ENCODE data around the gene PDZK1.
A peak's percentile ranks its signal among the peaks of the same experiment; 100 is the strongest.
"Not testable (repeated sequence)": the region's sequence is repeated elsewhere in the genome, so short reads cannot be mapped to it uniquely, and the experiment has no call there.

The PDZK1 gene

DNA sequence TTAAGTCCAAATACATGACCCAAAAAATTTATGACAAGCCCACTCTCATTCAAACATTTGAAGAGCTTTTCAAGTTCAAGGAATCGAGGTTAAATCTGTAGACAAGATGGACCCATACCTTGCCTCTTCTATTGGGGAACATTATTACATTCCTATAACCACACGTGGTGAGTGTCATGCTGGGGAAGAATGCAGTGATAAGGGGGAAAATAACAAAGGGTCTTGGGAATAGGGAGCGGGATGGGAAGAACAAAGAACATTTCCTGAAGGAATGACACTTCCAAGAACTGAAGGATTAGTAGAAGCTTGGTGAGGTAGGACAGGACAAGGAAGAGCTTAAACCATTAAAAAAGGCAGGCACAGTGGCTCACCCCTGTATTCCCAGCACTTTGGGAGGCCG lies 18.8 kb downstream of the PDZK1 start:
- no peaks in the 10 kb centered on the region for H3K79me1 ChIP-seq (ENCODE audit: low read length)
- no peak overlapping the region for H2BK120ac ChIP-seq (ENCODE audit: low read depth, low read length)
- peaks cover 2% of the 10 kb centered on the region for H3K4me1 ChIP-seq (ENCODE audit: control insufficient read depth, low read depth, low read length)
- no peaks in the 10 kb centered on the region for H3K36me3 ChIP-seq (ENCODE audit: control insufficient read depth, insufficient read depth, low read length)
- no peak overlapping the region for H3K23ac ChIP-seq (ENCODE audit: low read length)
- no peak overlapping the region for H3K18ac ChIP-seq (ENCODE audit: low read length)
- no peak overlapping the region for H4K8ac ChIP-seq (ENCODE audit: low read depth, low read length)
- no peak overlapping the region for H2BK15ac ChIP-seq (replicated peaks; ENCODE audit: low read depth)
- H2BK5ac ChIP-seq (ENCODE audit: low read length), result no peak overlapping the region
- no peaks in the 10 kb centered on the region for H3K27me3 ChIP-seq (ENCODE audit: insufficient read depth, low read length, poor library complexity)
- no peak overlapping the region for H3K4ac ChIP-seq (ENCODE audit: low read depth, low read length)
- H3K4me3 ChIP-seq (ENCODE audit: low read length), result no peak overlapping the region
- no peak overlapping the region for H3K56ac ChIP-seq (ENCODE audit: low read length)
- H4K5ac ChIP-seq (ENCODE audit: low read length), result no peak overlapping the region
- H2AK5ac ChIP-seq (ENCODE audit: low read length), result no peak overlapping the region
- DNase-seq, result peak; percentile 75
- no peaks in the 10 kb centered on the region for H3K79me2 ChIP-seq (ENCODE audit: control insufficient read depth, insufficient read depth, low read length)
- no peak overlapping the region for H3K9ac ChIP-seq (ENCODE audit: low read length)
- no peak overlapping the region for H3K27ac ChIP-seq (ENCODE audit: low read depth, low read length)
- WGBS (ENCODE audit: extremely low coverage, insufficient coverage, low lambda C conversion rate), result no CpG with 5 or more reads among the region's 4 CpGs
- no peak overlapping the region for H3K4me2 ChIP-seq (ENCODE audit: low read length)

DNA sequence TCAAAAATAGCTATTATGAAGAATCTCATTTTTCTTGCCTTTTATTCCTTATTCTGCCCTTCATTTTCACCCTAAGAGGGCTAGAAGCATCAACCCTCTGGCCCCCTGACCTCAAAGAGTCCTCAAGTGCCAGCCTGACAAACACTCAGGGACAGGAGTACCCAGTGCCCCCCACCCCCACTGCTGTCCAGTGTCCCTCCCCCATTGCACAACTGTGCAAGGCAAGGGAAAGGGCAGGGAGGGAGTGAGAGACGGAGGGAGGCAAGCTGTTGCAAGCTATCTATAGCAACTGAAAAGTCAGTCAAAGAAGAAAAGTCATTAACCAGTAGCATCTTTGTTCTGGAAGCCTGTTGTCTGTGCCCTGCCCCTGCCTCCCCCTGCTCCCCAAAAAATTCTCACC lies 21.1 kb downstream of the PDZK1 start:
- not testable (repeated sequence) for H3K56ac ChIP-seq (ENCODE audit: low read length); H3K4me1 ChIP-seq (ENCODE audit: control insufficient read depth, low read depth, low read length); H2BK120ac ChIP-seq (ENCODE audit: low read depth, low read length); H3K4ac ChIP-seq (ENCODE audit: low read depth, low read length); H3K27me3 ChIP-seq (ENCODE audit: insufficient read depth, low read length, poor library complexity); H3K9ac ChIP-seq (ENCODE audit: low read length); H3K27ac ChIP-seq (ENCODE audit: low read depth, low read length); H3K23ac ChIP-seq (ENCODE audit: low read length); H3K79me2 ChIP-seq (ENCODE audit: control insufficient read depth, insufficient read depth, low read length); H4K8ac ChIP-seq (ENCODE audit: low read depth, low read length); DNase-seq; H2BK15ac ChIP-seq (replicated peaks; ENCODE audit: low read depth); H3K36me3 ChIP-seq (ENCODE audit: control insufficient read depth, insufficient read depth, low read length); H2AK5ac ChIP-seq (ENCODE audit: low read length); H3K4me3 ChIP-seq (ENCODE audit: low read length); H3K4me2 ChIP-seq (ENCODE audit: low read length); H3K79me1 ChIP-seq (ENCODE audit: low read length); H4K5ac ChIP-seq (ENCODE audit: low read length); H2BK5ac ChIP-seq (ENCODE audit: low read length); H3K18ac ChIP-seq (ENCODE audit: low read length)
- no CpG with 5 or more reads among the region's 1 CpG for WGBS (ENCODE audit: extremely low coverage, insufficient coverage, low lambda C conversion rate)

DNA sequence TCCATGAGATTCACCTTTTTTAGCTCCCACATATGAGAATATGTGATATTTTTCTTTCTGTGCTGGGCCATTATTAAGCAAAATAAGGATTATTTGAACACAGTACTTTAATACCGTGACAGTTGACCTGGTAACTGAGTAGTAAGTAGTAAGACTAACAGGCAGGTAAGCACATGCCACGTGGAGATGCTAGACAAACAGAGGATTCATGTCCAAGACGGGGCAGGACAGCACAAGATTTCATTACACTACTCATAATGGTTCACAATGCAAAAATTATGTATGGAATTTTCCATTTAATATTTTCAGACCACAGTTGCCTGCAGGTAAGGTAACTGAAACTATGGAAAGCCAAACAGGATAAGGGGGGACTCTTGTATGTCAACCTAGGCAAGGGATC lies 22.3 kb downstream of the PDZK1 start:
- H3K18ac ChIP-seq (ENCODE audit: low read length); H2AK5ac ChIP-seq (ENCODE audit: low read length); H3K79me2 ChIP-seq (ENCODE audit: control insufficient read depth, insufficient read depth, low read length); H2BK5ac ChIP-seq (ENCODE audit: low read length); H4K8ac ChIP-seq (ENCODE audit: low read depth, low read length); H3K9ac ChIP-seq (ENCODE audit: low read length); H3K4me2 ChIP-seq (ENCODE audit: low read length); H3K4me3 ChIP-seq (ENCODE audit: low read length); H3K23ac ChIP-seq (ENCODE audit: low read length); H3K4ac ChIP-seq (ENCODE audit: low read depth, low read length); H2BK15ac ChIP-seq (replicated peaks; ENCODE audit: low read depth); H3K27me3 ChIP-seq (ENCODE audit: insufficient read depth, low read length, poor library complexity); DNase-seq; H3K4me1 ChIP-seq (ENCODE audit: control insufficient read depth, low read depth, low read length); H2BK120ac ChIP-seq (ENCODE audit: low read depth, low read length); H3K27ac ChIP-seq (ENCODE audit: low read depth, low read length); H3K56ac ChIP-seq (ENCODE audit: low read length); H3K79me1 ChIP-seq (ENCODE audit: low read length); H3K36me3 ChIP-seq (ENCODE audit: control insufficient read depth, insufficient read depth, low read length); H4K5ac ChIP-seq (ENCODE audit: low read length): not testable (repeated sequence)
- no CpG with 5 or more reads among the region's 3 CpGs for WGBS (ENCODE audit: extremely low coverage, insufficient coverage, low lambda C conversion rate)

DNA sequence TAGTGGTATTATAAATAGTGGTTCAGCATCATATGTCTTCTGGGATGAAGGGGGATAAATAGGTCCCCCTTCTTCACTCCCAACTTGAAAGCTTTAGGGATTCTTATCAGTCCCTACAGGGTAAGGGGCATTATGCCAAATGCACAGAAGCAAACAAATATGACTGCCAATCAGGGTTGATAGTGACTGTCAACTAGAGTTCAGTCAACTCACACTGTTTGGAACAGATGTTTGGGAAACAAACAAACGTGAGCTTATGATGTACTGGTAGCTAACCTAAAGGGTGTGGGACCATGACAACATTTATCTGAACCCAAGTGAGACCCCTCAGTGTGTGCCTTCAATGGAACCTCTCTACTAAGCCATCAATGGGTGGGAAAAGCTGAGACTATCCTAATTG lies 34.0 kb downstream of the PDZK1 start:
- H3K4me2 ChIP-seq (ENCODE audit: low read length); H2BK5ac ChIP-seq (ENCODE audit: low read length); H3K79me2 ChIP-seq (ENCODE audit: control insufficient read depth, insufficient read depth, low read length); H3K4me1 ChIP-seq (ENCODE audit: control insufficient read depth, low read depth, low read length); DNase-seq; H3K23ac ChIP-seq (ENCODE audit: low read length); H3K79me1 ChIP-seq (ENCODE audit: low read length); H2BK15ac ChIP-seq (replicated peaks; ENCODE audit: low read depth); H3K18ac ChIP-seq (ENCODE audit: low read length); H3K27ac ChIP-seq (ENCODE audit: low read depth, low read length); H4K8ac ChIP-seq (ENCODE audit: low read depth, low read length); H2AK5ac ChIP-seq (ENCODE audit: low read length); H3K4me3 ChIP-seq (ENCODE audit: low read length); H3K36me3 ChIP-seq (ENCODE audit: control insufficient read depth, insufficient read depth, low read length); H3K4ac ChIP-seq (ENCODE audit: low read depth, low read length); H3K27me3 ChIP-seq (ENCODE audit: insufficient read depth, low read length, poor library complexity); H4K5ac ChIP-seq (ENCODE audit: low read length); H2BK120ac ChIP-seq (ENCODE audit: low read depth, low read length); H3K9ac ChIP-seq (ENCODE audit: low read length); H3K56ac ChIP-seq (ENCODE audit: low read length): not testable (repeated sequence)
- no CpG with 5 or more reads among the region's 1 CpG for WGBS (ENCODE audit: extremely low coverage, insufficient coverage, low lambda C conversion rate)

DNA sequence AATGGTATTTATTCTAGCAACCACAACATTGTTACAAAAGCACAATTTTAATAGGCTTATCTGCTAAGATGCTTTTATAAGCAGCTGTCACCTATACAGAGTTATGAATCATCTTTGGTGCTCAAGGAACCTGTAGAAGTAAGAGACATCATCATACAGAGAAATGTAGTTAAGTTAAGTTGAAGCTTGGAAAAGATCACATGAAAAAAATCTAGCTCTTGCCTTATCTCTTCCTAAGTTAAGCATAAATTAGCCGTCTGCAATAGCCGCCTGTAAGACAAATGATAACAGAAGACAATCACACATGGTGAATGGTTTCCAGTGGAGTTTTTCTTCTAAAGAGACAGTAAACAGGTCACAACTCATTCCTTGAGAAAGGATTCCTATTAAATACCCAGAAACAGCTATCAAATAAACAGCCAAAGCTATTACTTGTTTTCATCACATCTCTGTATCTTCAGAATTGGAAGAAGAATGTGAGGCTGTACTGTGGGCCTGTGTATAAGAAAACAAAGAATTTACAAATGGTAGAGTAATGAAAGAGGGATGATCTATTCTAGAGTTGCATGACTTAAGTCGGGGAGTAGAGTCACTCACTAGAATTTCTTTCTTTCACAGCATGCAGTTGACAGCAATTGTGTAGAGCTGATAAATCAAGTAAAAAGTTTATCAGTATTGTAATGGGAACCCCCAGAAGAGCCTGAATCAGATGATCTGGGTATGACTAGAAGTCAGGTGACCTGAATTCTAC lies 36.0 kb downstream of the PDZK1 start:
- H3K23ac ChIP-seq (ENCODE audit: low read length); DNase-seq; H3K4me3 ChIP-seq (ENCODE audit: low read length); H3K56ac ChIP-seq (ENCODE audit: low read length); H4K8ac ChIP-seq (ENCODE audit: low read depth, low read length); H3K4me2 ChIP-seq (ENCODE audit: low read length); H2BK120ac ChIP-seq (ENCODE audit: low read depth, low read length); H3K79me2 ChIP-seq (ENCODE audit: control insufficient read depth, insufficient read depth, low read length); H3K79me1 ChIP-seq (ENCODE audit: low read length); H3K4ac ChIP-seq (ENCODE audit: low read depth, low read length); H4K5ac ChIP-seq (ENCODE audit: low read length); H2BK15ac ChIP-seq (replicated peaks; ENCODE audit: low read depth); H3K36me3 ChIP-seq (ENCODE audit: control insufficient read depth, insufficient read depth, low read length); H3K27me3 ChIP-seq (ENCODE audit: insufficient read depth, low read length, poor library complexity); H2AK5ac ChIP-seq (ENCODE audit: low read length); H3K9ac ChIP-seq (ENCODE audit: low read length); H3K27ac ChIP-seq (ENCODE audit: low read depth, low read length); H3K4me1 ChIP-seq (ENCODE audit: control insufficient read depth, low read depth, low read length); H2BK5ac ChIP-seq (ENCODE audit: low read length); H3K18ac ChIP-seq (ENCODE audit: low read length): not testable (repeated sequence)
- no CpG with 5 or more reads among the region's 3 CpGs for WGBS (ENCODE audit: extremely low coverage, insufficient coverage, low lambda C conversion rate)

DNA sequence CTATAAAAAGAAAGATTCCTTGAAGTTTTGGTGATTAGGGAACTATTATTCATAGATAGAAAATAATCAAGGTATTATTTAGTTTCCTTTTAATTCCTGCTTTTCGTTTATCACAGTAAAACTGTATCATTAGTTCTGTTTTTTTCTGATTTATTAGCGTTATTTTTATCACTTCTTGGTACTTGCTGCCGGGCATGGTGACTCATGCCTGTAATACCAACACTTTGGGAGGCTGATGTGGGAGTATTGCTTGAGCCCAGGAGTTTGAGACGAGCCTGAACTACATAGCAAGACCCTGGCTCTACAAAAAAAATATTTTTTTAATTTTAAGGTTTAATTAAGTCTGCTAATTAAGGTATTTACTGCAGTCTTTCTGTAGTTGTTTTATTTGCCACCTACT lies 42.2 kb downstream of the PDZK1 start:
- not testable (repeated sequence) for DNase-seq; H3K36me3 ChIP-seq (ENCODE audit: control insufficient read depth, insufficient read depth, low read length); H3K56ac ChIP-seq (ENCODE audit: low read length); H3K79me1 ChIP-seq (ENCODE audit: low read length); H3K18ac ChIP-seq (ENCODE audit: low read length); H4K8ac ChIP-seq (ENCODE audit: low read depth, low read length); H2BK5ac ChIP-seq (ENCODE audit: low read length); H2AK5ac ChIP-seq (ENCODE audit: low read length); H4K5ac ChIP-seq (ENCODE audit: low read length); H2BK120ac ChIP-seq (ENCODE audit: low read depth, low read length); H3K9ac ChIP-seq (ENCODE audit: low read length); H3K79me2 ChIP-seq (ENCODE audit: control insufficient read depth, insufficient read depth, low read length); H3K23ac ChIP-seq (ENCODE audit: low read length); H3K27me3 ChIP-seq (ENCODE audit: insufficient read depth, low read length, poor library complexity); H2BK15ac ChIP-seq (replicated peaks; ENCODE audit: low read depth); H3K4me1 ChIP-seq (ENCODE audit: control insufficient read depth, low read depth, low read length); H3K4ac ChIP-seq (ENCODE audit: low read depth, low read length); H3K4me2 ChIP-seq (ENCODE audit: low read length); H3K27ac ChIP-seq (ENCODE audit: low read depth, low read length); H3K4me3 ChIP-seq (ENCODE audit: low read length)
- no CpG with 5 or more reads among the region's 4 CpGs for WGBS (ENCODE audit: extremely low coverage, insufficient coverage, low lambda C conversion rate)
